Keratinocyte (primary cell): ENCODE measurements around the gene SYT2.

Experiments used
- EZH2 ChIP-seq: IDR thresholded peaks from one replicate; pipeline ENCODE4 v1.6.1; 2012; ENCODE audit warnings: inconsistent platforms, mild to moderate bottlenecking, low read length, moderate library complexity
- TF ChIP-seq, protein P1 (sequence below), 3 experiments: IDR thresholded peaks in 1 of 3; conservative IDR thresholded peaks in 1 of 3; optimal IDR thresholded peaks in 1 of 3; 2 replicates in 2 of 3; 3 replicates in 1 of 3; pipeline versions ENCODE3 to v1.5.1; 2011; ENCODE audit warnings: low read length in 3 of 3, mild to moderate bottlenecking in 3 of 3, moderate library complexity in 2 of 3, control low read depth in 1 of 3, inconsistent platforms in 1 of 3; ENCODE audit not compliant: insufficient read depth in 2 of 3; ENCODE audit errors: extremely low read depth in 1 of 3

DNA sequence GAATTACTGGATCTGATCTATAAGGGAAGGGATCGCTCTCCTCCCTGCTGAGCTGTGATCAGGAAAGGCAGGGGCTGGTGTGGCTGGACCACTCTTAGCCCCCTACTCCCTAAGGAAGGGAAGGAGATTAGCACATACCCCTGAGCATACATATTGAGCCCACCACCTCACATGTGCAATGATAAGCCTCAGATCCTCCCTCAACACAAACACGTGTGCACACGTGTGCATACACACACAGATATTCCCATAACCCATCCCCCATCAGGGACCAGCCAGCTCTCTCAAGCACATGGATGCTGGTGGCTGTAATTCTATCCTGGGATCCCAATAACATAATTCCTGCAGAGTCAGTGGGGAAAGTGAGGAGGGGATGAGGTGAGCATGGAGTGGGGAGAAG lies 21.2 kb downstream of the SYT2 start:
- TF ChIP-seq, protein P1, sequence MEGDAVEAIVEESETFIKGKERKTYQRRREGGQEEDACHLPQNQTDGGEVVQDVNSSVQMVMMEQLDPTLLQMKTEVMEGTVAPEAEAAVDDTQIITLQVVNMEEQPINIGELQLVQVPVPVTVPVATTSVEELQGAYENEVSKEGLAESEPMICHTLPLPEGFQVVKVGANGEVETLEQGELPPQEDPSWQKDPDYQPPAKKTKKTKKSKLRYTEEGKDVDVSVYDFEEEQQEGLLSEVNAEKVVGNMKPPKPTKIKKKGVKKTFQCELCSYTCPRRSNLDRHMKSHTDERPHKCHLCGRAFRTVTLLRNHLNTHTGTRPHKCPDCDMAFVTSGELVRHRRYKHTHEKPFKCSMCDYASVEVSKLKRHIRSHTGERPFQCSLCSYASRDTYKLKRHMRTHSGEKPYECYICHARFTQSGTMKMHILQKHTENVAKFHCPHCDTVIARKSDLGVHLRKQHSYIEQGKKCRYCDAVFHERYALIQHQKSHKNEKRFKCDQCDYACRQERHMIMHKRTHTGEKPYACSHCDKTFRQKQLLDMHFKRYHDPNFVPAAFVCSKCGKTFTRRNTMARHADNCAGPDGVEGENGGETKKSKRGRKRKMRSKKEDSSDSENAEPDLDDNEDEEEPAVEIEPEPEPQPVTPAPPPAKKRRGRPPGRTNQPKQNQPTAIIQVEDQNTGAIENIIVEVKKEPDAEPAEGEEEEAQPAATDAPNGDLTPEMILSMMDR (optimal IDR thresholded peaks at IDR 0.05 in 1 of 3, IDR thresholded peaks at IDR 0.05 in 1 of 3, conservative IDR thresholded peaks at IDR 0.05 in 1 of 3; ENCODE audit: extremely low read depth in 1 of 3, insufficient read depth in 2 of 3, low read length in 3 of 3) = no peak
- TF ChIP-seq EZH2 = no peak
